Measurements from ENCODE around the gene PTGR2. TPM values are rescaled to one million over a fixed set of nuclear protein-coding genes. Genes with fewer than 3 reads are reported as not detected.

Gene PTGR2
- total and polyA plus RNA-seq, 2 donors (not counting 1 experiment from before 2014, with no cell fraction given) = 1.2 to 4.5 TPM

DNA sequence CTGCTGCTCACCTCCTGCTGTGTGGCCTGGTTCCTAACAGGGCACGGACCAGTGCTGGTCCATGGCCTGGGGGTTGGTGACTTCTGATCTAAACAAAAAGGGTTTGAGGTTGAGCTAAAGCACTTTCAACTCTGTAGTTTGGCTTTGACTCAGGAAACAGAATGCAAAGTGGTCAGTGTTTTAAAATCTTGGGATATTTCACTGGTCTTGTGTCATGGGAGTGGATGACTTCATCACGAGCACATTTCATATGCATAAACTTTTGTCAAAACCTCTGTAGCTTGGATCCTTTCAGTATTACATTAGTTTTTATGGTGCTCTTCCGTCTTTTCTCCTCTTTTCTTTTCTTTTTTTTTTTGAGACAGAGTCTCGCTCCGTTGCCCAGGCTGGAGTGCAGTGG lies 72.7 kb downstream of the PTGR2 start:
- no peak overlapping the region for H3K4me3 ChIP-seq (ENCODE audit: control extremely low read depth in 1 of 5, extremely low read depth in 1 of 5, insufficient read depth in 1 of 5, low read depth in 2 of 5, low read length in 4 of 5)
- peaks cover 9% of the 10 kb centered on the region for H4K20me1 ChIP-seq (ENCODE audit: control insufficient read depth, insufficient read depth, low read length, poor library complexity, severe bottlenecking)
- WGBS (ENCODE audit: insufficient coverage) = 97% methylated on average over 4 of the region's 5 CpGs
- Mint-ChIP-seq H3K9me3 (ENCODE audit: insufficient read depth) (no peaks in the 10 kb centered on the region), H3K4me1 (no peaks in the 10 kb centered on the region), H3K27me3 (no peaks in the 10 kb centered on the region), H3K4me3 (no peak overlapping the region), H3K27ac (no peak overlapping the region)
- H3K36me3 ChIP-seq (replicated peaks in 1 of 2; ENCODE audit: control extremely low read depth in 1 of 2, control insufficient read depth in 1 of 2, extremely low read depth in 1 of 2, insufficient read depth in 2 of 2, low read length in 1 of 2) = peaks cover 28 to 81% of the 10 kb centered on the region in 2 experiments
- DNase-seq (no peak), ATAC-seq (ENCODE audit: low read depth) (no peak)
- intact Hi-C loops (cut with micrococcal nuclease) = no loop called here
- no peak overlapping the region for H3K27ac ChIP-seq (ENCODE audit: low read length in 2 of 2)
- POLR2A ChIA-PET = no interaction called here
- H3K79me2 ChIP-seq (ENCODE audit: control insufficient read depth, insufficient read depth, low read length) = peaks cover 7% of the 10 kb centered on the region
- H3K4me1 ChIP-seq (ENCODE audit: control insufficient read depth in 2 of 2, insufficient read depth in 2 of 2, low read length in 2 of 2) = no peaks in the 10 kb centered on the region
- no peaks in the 10 kb centered on the region for H3K27me3 ChIP-seq (replicated peaks in 1 of 4; ENCODE audit: control extremely low read depth in 1 of 4, control insufficient read depth in 3 of 4, insufficient read depth in 4 of 4, low read length in 3 of 4)
- TF ChIP-seq, protein P1, sequence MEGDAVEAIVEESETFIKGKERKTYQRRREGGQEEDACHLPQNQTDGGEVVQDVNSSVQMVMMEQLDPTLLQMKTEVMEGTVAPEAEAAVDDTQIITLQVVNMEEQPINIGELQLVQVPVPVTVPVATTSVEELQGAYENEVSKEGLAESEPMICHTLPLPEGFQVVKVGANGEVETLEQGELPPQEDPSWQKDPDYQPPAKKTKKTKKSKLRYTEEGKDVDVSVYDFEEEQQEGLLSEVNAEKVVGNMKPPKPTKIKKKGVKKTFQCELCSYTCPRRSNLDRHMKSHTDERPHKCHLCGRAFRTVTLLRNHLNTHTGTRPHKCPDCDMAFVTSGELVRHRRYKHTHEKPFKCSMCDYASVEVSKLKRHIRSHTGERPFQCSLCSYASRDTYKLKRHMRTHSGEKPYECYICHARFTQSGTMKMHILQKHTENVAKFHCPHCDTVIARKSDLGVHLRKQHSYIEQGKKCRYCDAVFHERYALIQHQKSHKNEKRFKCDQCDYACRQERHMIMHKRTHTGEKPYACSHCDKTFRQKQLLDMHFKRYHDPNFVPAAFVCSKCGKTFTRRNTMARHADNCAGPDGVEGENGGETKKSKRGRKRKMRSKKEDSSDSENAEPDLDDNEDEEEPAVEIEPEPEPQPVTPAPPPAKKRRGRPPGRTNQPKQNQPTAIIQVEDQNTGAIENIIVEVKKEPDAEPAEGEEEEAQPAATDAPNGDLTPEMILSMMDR (IDR thresholded peaks at IDR 0.05) = no peak
- no peak for TF ChIP-seq EZH2 (IDR thresholded peaks at IDR 0.05; ENCODE audit: borderline replicate concordance, insufficient read depth, low read depth, low read length, poor library complexity, severe bottlenecking)
- no peak overlapping the region for H3K4me2 ChIP-seq (replicated peaks; ENCODE audit: low read depth, low read length, poor library complexity, severe bottlenecking)
- H3K9ac ChIP-seq (ENCODE audit: low read length) = no peak overlapping the region
- CTCF ChIA-PET = interaction anchor here (0.7 kb wide), 1 partner anchor 1207 kb away, joined by 3 read pairs; no protein-coding TSS in a partner anchor
- no peak overlapping the region for H2AFZ ChIP-seq (ENCODE audit: insufficient read depth, low read depth, low read length, poor library complexity, severe bottlenecking)
- H3K9me3 ChIP-seq (ENCODE audit: control extremely low read depth in 1 of 3, control insufficient read depth in 2 of 3, insufficient read depth in 1 of 3, low read length in 2 of 3) = no peaks in the 10 kb centered on the region

Small RNAs within 50 kb of the gene (small RNA-seq; reads per million reads assigned to genes)
- gene AC005520.4 (ENCODE audit: insufficient read length, low read depth, low replicate concordance) (not detected), gene RF00019 (ENCODE audit: insufficient read length, low read depth, low replicate concordance) (not detected)

Other genes with a start within 250 kb of the PTGR2 start
- gene ACOT6, start 239.3 kb upstream of the PTGR2 start, total RNA-seq = not detected in 2 replicates
- gene ACOT6, start 239.3 kb upstream of the PTGR2 start, polyA plus RNA-seq = not detected in 2 replicates
- gene DNAL1, start 206.8 kb upstream of the PTGR2 start, total RNA-seq = 6.3 and 10.7 TPM in 2 replicates
- 2.0 and 2.5 TPM in 2 replicates for gene DNAL1, start 206.8 kb upstream of the PTGR2 start, polyA plus RNA-seq
- gene PNMA1, start 137.4 kb upstream of the PTGR2 start, total RNA-seq = 29.6 and 31.6 TPM in 2 replicates
- 9.5 and 11.3 TPM in 2 replicates for gene PNMA1, start 137.4 kb upstream of the PTGR2 start, polyA plus RNA-seq
- gene ZNF410, start 35.0 kb downstream of the PTGR2 start, total RNA-seq = 58.3 and 69.0 TPM in 2 replicates
- gene ZNF410, start 35.0 kb downstream of the PTGR2 start, polyA plus RNA-seq = 18.9 and 26.2 TPM in 2 replicates
- gene FAM161B, start 98.3 kb downstream of the PTGR2 start, total RNA-seq = 5.9 and 6.4 TPM in 2 replicates
- gene FAM161B, start 98.3 kb downstream of the PTGR2 start, polyA plus RNA-seq = 1.6 and 1.7 TPM in 2 replicates
- 34.1 and 38.2 TPM in 2 replicates for gene COQ6, start 98.5 kb downstream of the PTGR2 start, total RNA-seq
- gene COQ6, start 98.5 kb downstream of the PTGR2 start, polyA plus RNA-seq = 38.0 and 38.4 TPM in 2 replicates
- 14.7 and 15.6 TPM in 2 replicates for gene ENTPD5, start 167.5 kb downstream of the PTGR2 start, total RNA-seq
- gene ENTPD5, start 167.5 kb downstream of the PTGR2 start, polyA plus RNA-seq = 5.5 and 6.5 TPM in 2 replicates
- 2.6 and 3.4 TPM in 2 replicates for gene BBOF1, start 167.5 kb downstream of the PTGR2 start, total RNA-seq
- 0.49 and 0.89 TPM in 2 replicates for gene BBOF1, start 167.5 kb downstream of the PTGR2 start, polyA plus RNA-seq
- gene ALDH6A1, start 232.6 kb downstream of the PTGR2 start, total RNA-seq = 14.9 and 16.7 TPM in 2 replicates
- gene ALDH6A1, start 232.6 kb downstream of the PTGR2 start, polyA plus RNA-seq = 2.8 and 3.5 TPM in 2 replicates
- gene LIN52, start 233.1 kb downstream of the PTGR2 start, total RNA-seq = 13.1 and 15.5 TPM in 2 replicates
- 3.9 and 4.6 TPM in 2 replicates for gene LIN52, start 233.1 kb downstream of the PTGR2 start, polyA plus RNA-seq